H9 (cell line): ENCODE measurements around the gene SIPA1L3. TPM values are rescaled to one million over a fixed set of nuclear protein-coding genes. Genes with fewer than 3 reads are reported as not detected.
A peak's percentile ranks its signal among the peaks of the same experiment; 100 is the strongest.

ENCODE experiments used
- DNase-seq: peaks from one replicate; pipeline ENCODE4 v3.0.0-alpha.2; 2017
- H2AFZ ChIP-seq: one replicate; pipeline ENCODE4 v1.6.1; 2013; ENCODE audit warnings: mild to moderate bottlenecking, low read length, control low read depth, moderate library complexity
- H2AK5ac ChIP-seq: 2 replicates; pipeline ENCODE4 v1.6.1; 2013; ENCODE audit warnings: low read length, control low read depth, mixed read lengths; ENCODE audit not compliant: insufficient read length
- H2BK120ac ChIP-seq: one replicate; pipeline ENCODE4 v1.6.1; 2013; ENCODE audit warnings: low read depth, mild to moderate bottlenecking, low read length, control low read depth, inconsistent platforms; ENCODE audit not compliant: poor library complexity, severe bottlenecking
- H2BK12ac ChIP-seq: 2 replicates; pipeline ENCODE4 v1.6.1; 2013; ENCODE audit warnings: low read length, control low read depth, mixed read lengths, low read depth; ENCODE audit not compliant: insufficient read length
- H2BK15ac ChIP-seq: 2 replicates; pipeline ENCODE4 v1.6.1; 2013; ENCODE audit warnings: low read depth, low read length, control low read depth
- H2BK20ac ChIP-seq: one replicate; pipeline ENCODE4 v1.6.1; 2013; ENCODE audit warnings: low read depth, mild to moderate bottlenecking, low read length, control low read depth, inconsistent platforms; ENCODE audit not compliant: poor library complexity, severe bottlenecking
- H2BK5ac ChIP-seq: 2 replicates; pipeline ENCODE4 v1.6.1; 2013; ENCODE audit warnings: low read length, control low read depth, mixed read lengths; ENCODE audit not compliant: insufficient read length
- H3K14ac ChIP-seq: 2 replicates; pipeline ENCODE4 v1.6.1; 2013; ENCODE audit warnings: low read length, control low read depth; ENCODE audit not compliant: insufficient read depth
- H3K18ac ChIP-seq: 2 replicates; pipeline ENCODE4 v1.6.1; 2013; ENCODE audit warnings: low read depth, mild to moderate bottlenecking, mixed read lengths, low read length, control low read depth; ENCODE audit not compliant: insufficient read length
- H3K23ac ChIP-seq: 2 replicates; pipeline ENCODE4 v1.6.1; 2013; ENCODE audit warnings: low read length, control low read depth, mixed read lengths, low read depth; ENCODE audit not compliant: insufficient read length
- H3K23me2 ChIP-seq: 2 replicates; pipeline ENCODE4 v1.6.1; 2013; ENCODE audit warnings: low read depth, mild to moderate bottlenecking, mixed read lengths, low read length, control low read depth; ENCODE audit not compliant: insufficient read length, poor library complexity, severe bottlenecking
- H3K27ac ChIP-seq: 2 replicates; pipeline ENCODE4 v1.5.1; 2013; ENCODE audit warnings: low read length, control low read depth, mixed read lengths, low read depth; ENCODE audit not compliant: insufficient read length
- H3K27me3 ChIP-seq: 2 replicates; pipeline ENCODE4 v1.6.1; 2013; ENCODE audit warnings: low read length, control low read depth, inconsistent platforms; ENCODE audit not compliant: insufficient read depth
- H3K4ac ChIP-seq: 2 replicates; pipeline ENCODE4 v1.6.1; 2013; ENCODE audit warnings: low read depth, mild to moderate bottlenecking, control low read depth, inconsistent platforms, low read length, moderate library complexity
- H3K4me1 ChIP-seq: 2 replicates; pipeline ENCODE4 v1.6.1; 2013; ENCODE audit warnings: low read length, control low read depth, inconsistent platforms; ENCODE audit not compliant: insufficient read depth
- H3K4me2 ChIP-seq: 2 replicates; pipeline ENCODE4 v1.6.1; 2013; ENCODE audit warnings: low read length, control low read depth, mixed read lengths; ENCODE audit not compliant: insufficient read length, insufficient read depth
- H3K56ac ChIP-seq: 2 replicates; pipeline ENCODE4 v1.6.1; 2013; ENCODE audit warnings: low read depth, mild to moderate bottlenecking, mixed read lengths, low read length, control low read depth; ENCODE audit not compliant: insufficient read length
- H3K79me1 ChIP-seq: 2 replicates; pipeline ENCODE4 v1.6.1; 2013; ENCODE audit warnings: low read depth, mild to moderate bottlenecking, moderate library complexity, low read length, control low read depth, inconsistent platforms; ENCODE audit not compliant: insufficient read depth, poor library complexity, severe bottlenecking
- H3K79me2 ChIP-seq: 2 replicates; pipeline ENCODE4 v1.6.1; 2013; ENCODE audit warnings: low read length, control low read depth, inconsistent platforms; ENCODE audit not compliant: insufficient read depth
- H3K9ac ChIP-seq: 2 replicates; pipeline ENCODE4 v1.6.1; 2013; ENCODE audit warnings: low read length, control low read depth, mixed read lengths; ENCODE audit not compliant: insufficient read length; ENCODE audit errors: extremely low read depth
- H3K9me3 ChIP-seq: one replicate; pipeline ENCODE4 v1.6.1; 2013; ENCODE audit warnings: low read depth, low read length, inconsistent platforms; ENCODE audit not compliant: control insufficient read depth
- H3T11ph ChIP-seq: one replicate; pipeline ENCODE4 v1.6.1; 2013; ENCODE audit warnings: mild to moderate bottlenecking, low read length, control low read depth, inconsistent platforms
- H4K20me1 ChIP-seq: one replicate; pipeline ENCODE4 v1.6.1; 2013; ENCODE audit not compliant: control insufficient read depth, insufficient read length, insufficient read depth
- H4K5ac ChIP-seq: 2 replicates; pipeline ENCODE4 v1.6.1; 2013; ENCODE audit warnings: low read depth, mild to moderate bottlenecking, mixed read lengths, low read length, control low read depth; ENCODE audit not compliant: insufficient read length
- H4K8ac ChIP-seq: replicated peaks from 2 replicates; pipeline ENCODE4 v1.6.1; 2013; ENCODE audit warnings: low read length, control low read depth, mixed read lengths, low read depth; ENCODE audit not compliant: insufficient read length
- H4K91ac ChIP-seq: 2 replicates; pipeline ENCODE4 v1.6.1; 2013; ENCODE audit warnings: low read depth, mild to moderate bottlenecking, moderate library complexity, mixed read lengths, low read length, control low read depth; ENCODE audit not compliant: insufficient read length
- H3K27ac Mint-ChIP-seq, 3 experiments: 2 replicates in 2 of 3; 3 replicates in 1 of 3; pipeline ENCODE4 v1.8.0; 2020 to 2021; ENCODE audit warnings: mixed read lengths in 3 of 3, mild to moderate bottlenecking in 1 of 3, moderate library complexity in 1 of 3
- H3K27me3 Mint-ChIP-seq: 2 replicates; pipeline ENCODE4 v1.8.0; 2021; ENCODE audit warnings: low read depth, mild to moderate bottlenecking, moderate library complexity, mixed read lengths
- H3K36me3 Mint-ChIP-seq, 3 experiments: 2 replicates in 2 of 3; 3 replicates in 1 of 3; pipeline ENCODE4 v1.8.0; 2020 to 2021; ENCODE audit warnings: low read depth in 3 of 3, mixed read lengths in 3 of 3; ENCODE audit not compliant: insufficient read depth in 1 of 3
- H3K4me1 Mint-ChIP-seq, 2 experiments: 2 replicates each; pipeline ENCODE4 v1.8.0; 2020; ENCODE audit warnings: mixed read lengths in 2 of 2
- H3K4me3 Mint-ChIP-seq, 2 experiments: 2 replicates in 1 of 2; 3 replicates in 1 of 2; pipeline ENCODE4 v1.8.0; 2020 to 2021; ENCODE audit warnings: mild to moderate bottlenecking in 2 of 2, mixed read lengths in 2 of 2, moderate library complexity in 1 of 2
- H3K9me3 Mint-ChIP-seq, 2 experiments: 2 replicates in 1 of 2; 3 replicates in 1 of 2; pipeline ENCODE4 v1.8.0; 2020; ENCODE audit warnings: mild to moderate bottlenecking in 2 of 2, mixed read lengths in 2 of 2, moderate library complexity in 1 of 2
- WGBS: extraction: QIAGEN DNeasy Blood & Tissue Kit; methylation state at CpG from one replicate; pipeline ENCODE4 v1.1.7; 2013; ENCODE audit warnings: missing lambda C conversion rate, low lambda C conversion rate, mixed read lengths; ENCODE audit not compliant: insufficient read length; ENCODE audit errors: extremely low coverage; 5-methylcytosine and 5-hydroxymethylcytosine counted together
- total RNA-seq: library from RNA; stranded (reverse); gene quantifications from 2 replicates; pipeline ENCODE4 v1.2.1, GENCODE V29; 2021
- TF ChIP-seq, protein P1 (sequence below): fragments of 200-600 bp; sonication (generic); conservative IDR thresholded peaks from 3 replicates; pipeline ENCODE4 v1.8.0; 2021; ENCODE audit warnings: antibody characterized with exemption, mild to moderate bottlenecking

Gene SIPA1L3
- total RNA-seq, 1 experiment from 2014 or later: 40.1 TPM

DNA sequence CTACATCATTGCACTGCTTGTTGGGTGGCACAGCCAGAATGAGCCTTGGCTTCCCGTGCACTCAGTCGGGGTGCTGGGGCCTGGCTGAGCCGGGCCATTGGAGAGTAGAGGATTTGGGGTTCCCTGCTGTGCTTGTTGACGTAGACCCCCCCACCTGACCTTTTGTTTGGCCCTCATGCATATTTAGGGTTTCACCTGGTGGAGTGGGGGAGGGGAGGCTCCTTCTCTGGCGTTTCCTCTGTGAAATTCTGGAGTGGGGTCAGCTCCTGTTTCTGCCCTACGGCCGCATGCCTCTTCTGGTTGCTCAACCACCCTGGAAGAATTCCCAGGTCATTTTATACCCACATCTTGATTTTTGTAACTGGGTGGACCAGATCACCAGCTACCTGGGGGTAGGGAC is 82.8 kb downstream of the SIPA1L3 start:
- Histone ChIP-seq H3K4me1 (peaks cover 16% of the 10 kb centered on the region; the same call in 1 of the 2 replicates), H3K9me3 (no peaks in the 10 kb centered on the region)

More for the DNA sequence above, 82.8 kb downstream of the SIPA1L3 start:
- no peak overlapping the region for H3K9ac ChIP-seq
- H2BK120ac ChIP-seq: no peak overlapping the region
- no peaks in the 10 kb centered on the region; the same call in 1 of the 2 replicates for H3K79me2 ChIP-seq
- H4K8ac ChIP-seq: no peak overlapping the region
- peak overlapping the region; percentile 13 for H3K4me2 ChIP-seq
- no peak overlapping the region; the same call in 1 of the 2 replicates for H3K4ac ChIP-seq
- Mint-ChIP-seq H3K27ac (peak overlapping the region; percentile 97 to 100 (median 98)), H3K4me3 (peak overlapping the region; percentile 44 to 65), H3K36me3 (peaks cover 0 to 8% (median 3%) of the 10 kb centered on the region in 3 experiments; a peak in 2 of 7 replicates), H3K4me1 (peaks cover 62 to 72% of the 10 kb centered on the region in 2 experiments), H3K9me3 (peaks cover 0 to 2% of the 10 kb centered on the region in 2 experiments; a peak in 2 of 5 replicates), H3K27me3 (no peaks in the 10 kb centered on the region)
- no peak overlapping the region for H3K23ac ChIP-seq
- no peak overlapping the region for H4K91ac ChIP-seq
- H2BK12ac ChIP-seq: no peak overlapping the region
- WGBS: no CpG with 5 or more reads among the region's 7 CpGs
- TF ChIP-seq, protein P1, sequence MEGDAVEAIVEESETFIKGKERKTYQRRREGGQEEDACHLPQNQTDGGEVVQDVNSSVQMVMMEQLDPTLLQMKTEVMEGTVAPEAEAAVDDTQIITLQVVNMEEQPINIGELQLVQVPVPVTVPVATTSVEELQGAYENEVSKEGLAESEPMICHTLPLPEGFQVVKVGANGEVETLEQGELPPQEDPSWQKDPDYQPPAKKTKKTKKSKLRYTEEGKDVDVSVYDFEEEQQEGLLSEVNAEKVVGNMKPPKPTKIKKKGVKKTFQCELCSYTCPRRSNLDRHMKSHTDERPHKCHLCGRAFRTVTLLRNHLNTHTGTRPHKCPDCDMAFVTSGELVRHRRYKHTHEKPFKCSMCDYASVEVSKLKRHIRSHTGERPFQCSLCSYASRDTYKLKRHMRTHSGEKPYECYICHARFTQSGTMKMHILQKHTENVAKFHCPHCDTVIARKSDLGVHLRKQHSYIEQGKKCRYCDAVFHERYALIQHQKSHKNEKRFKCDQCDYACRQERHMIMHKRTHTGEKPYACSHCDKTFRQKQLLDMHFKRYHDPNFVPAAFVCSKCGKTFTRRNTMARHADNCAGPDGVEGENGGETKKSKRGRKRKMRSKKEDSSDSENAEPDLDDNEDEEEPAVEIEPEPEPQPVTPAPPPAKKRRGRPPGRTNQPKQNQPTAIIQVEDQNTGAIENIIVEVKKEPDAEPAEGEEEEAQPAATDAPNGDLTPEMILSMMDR: no peak
- H3K27me3 ChIP-seq: no peaks in the 10 kb centered on the region
- H4K20me1 ChIP-seq: no peaks in the 10 kb centered on the region
- no peak overlapping the region for H3K56ac ChIP-seq
- peak overlapping the region; percentile 26 for H3K27ac ChIP-seq
- no peak overlapping the region for H2BK15ac ChIP-seq
- no peak overlapping the region for H3T11ph ChIP-seq
- no peak overlapping the region for H2BK5ac ChIP-seq
- no peak overlapping the region for H2BK20ac ChIP-seq
- no peak overlapping the region for H2AFZ ChIP-seq
- no peaks in the 10 kb centered on the region for H3K79me1 ChIP-seq
- H4K5ac ChIP-seq: no peak overlapping the region
- peak overlapping the region; percentile 33; the same call in 1 of the 2 replicates for H3K14ac ChIP-seq
- no peak overlapping the region for H2AK5ac ChIP-seq
- DNase-seq: peak; percentile 71
- H3K23me2 ChIP-seq: no peaks in the 10 kb centered on the region
- peak overlapping the region; percentile 66 for H3K18ac ChIP-seq
